ENCODE data around the gene ZNF660. TPM values are rescaled to one million over a fixed set of nuclear protein-coding genes. Genes with fewer than 3 reads are reported as not detected.
"Not testable (repeated sequence)": the region's sequence is repeated elsewhere in the genome, so short reads cannot be mapped to it uniquely, and the experiment has no call there.

Gene ZNF660
- total RNA-seq, 4 donors from 2014 or later = 0.13 to 0.45 (median 0.17) TPM

DNA sequence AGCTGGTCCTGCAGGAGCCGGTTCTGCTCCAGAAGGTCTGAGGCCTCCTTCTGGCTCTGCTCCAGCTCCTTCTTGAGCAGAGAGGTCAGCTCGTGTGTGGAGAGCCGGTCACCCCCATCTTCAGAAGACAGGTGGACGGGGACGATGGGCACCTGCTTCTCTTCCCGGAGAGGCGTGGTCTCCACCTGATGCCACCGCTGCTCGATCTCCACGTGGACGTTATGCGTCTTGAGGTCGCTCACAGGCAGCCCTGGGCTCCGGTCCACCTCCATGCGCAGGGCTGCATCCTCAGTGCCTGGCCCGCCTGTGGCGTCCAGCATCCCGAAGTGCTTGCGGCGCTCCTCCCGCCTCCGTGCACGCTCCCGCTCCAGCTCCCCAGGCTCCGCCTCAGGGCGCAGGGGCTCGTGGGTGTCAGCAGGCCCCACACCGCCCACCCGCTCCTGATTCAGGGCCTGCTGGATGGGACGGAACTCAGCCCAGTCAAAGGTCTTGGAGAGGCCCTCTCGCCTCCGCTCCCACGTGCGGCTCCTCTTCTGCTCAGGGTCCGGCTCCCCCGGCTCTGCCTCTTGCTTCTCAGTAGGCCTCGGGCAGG, 5.7 kb upstream of the ZNF660 start:
- DNase-seq (ENCODE audit: low spot score in 2 of 2); intact Hi-C loops (cut with DNase I; ENCODE audit: low total_unique reads); H3K4me3 ChIP-seq (ENCODE audit: low read depth, poor library complexity, severe bottlenecking): not testable (repeated sequence)
- 97 to 98% methylated on average over 36 to 37 of the region's 37 CpGs for WGBS, 2 donors

- H3K4me3 ChIP-seq (ENCODE audit: low read depth, poor library complexity, severe bottlenecking); DNase-seq (ENCODE audit: low spot score in 2 of 2); intact Hi-C loops (cut with DNase I; ENCODE audit: low total_unique reads): not testable (repeated sequence)
- WGBS, 2 donors = 95 to 96% methylated on average over 15 of the region's 15 CpGs
Measured at GRCh38 chr3:44579749-44580148, 5.0 kb upstream of the ZNF660 start.

GRCh38 chr3:44580971-44581370, 3.8 kb upstream of the ZNF660 start:
- intact Hi-C loops (cut with DNase I; ENCODE audit: low total_unique reads); H3K4me3 ChIP-seq (ENCODE audit: low read depth, poor library complexity, severe bottlenecking); DNase-seq (ENCODE audit: low spot score in 2 of 2): not testable (repeated sequence)
- 50 to 63% methylated on average over 38 to 44 of the region's 62 CpGs for WGBS, 2 donors

DNA sequence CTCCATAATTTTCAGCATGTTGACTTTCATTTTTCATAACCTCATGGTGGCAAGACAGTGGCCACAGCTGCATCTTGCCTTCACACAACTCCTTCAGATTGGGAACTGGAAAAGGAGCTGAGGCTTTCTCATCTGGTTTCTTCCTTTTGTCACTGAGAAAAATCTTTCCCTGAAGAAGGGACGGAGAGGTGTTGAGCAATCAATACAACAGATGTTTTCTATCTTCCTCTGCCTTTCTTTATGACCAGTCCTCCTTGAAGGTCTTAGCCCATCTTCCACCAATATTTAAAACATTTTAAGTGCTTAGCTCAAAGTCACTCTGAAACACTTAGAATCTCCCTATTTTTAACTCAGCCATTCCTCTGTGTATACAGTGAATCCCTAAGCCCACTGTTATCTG, 11.9 kb downstream of the ZNF660 start:
- 73 to 88% methylated on average over 1 of the region's 1 CpG for WGBS, 2 donors
- intact Hi-C loops (cut with DNase I; ENCODE audit: low total_unique reads) = no loop called here
- TF ChIP-seq, protein P1, sequence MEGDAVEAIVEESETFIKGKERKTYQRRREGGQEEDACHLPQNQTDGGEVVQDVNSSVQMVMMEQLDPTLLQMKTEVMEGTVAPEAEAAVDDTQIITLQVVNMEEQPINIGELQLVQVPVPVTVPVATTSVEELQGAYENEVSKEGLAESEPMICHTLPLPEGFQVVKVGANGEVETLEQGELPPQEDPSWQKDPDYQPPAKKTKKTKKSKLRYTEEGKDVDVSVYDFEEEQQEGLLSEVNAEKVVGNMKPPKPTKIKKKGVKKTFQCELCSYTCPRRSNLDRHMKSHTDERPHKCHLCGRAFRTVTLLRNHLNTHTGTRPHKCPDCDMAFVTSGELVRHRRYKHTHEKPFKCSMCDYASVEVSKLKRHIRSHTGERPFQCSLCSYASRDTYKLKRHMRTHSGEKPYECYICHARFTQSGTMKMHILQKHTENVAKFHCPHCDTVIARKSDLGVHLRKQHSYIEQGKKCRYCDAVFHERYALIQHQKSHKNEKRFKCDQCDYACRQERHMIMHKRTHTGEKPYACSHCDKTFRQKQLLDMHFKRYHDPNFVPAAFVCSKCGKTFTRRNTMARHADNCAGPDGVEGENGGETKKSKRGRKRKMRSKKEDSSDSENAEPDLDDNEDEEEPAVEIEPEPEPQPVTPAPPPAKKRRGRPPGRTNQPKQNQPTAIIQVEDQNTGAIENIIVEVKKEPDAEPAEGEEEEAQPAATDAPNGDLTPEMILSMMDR (IDR thresholded peaks at IDR 0.05) = no peak
- TF ChIP-seq POLR2A (IDR thresholded peaks at IDR 0.05) = no peak
- DNase-seq (ENCODE audit: low spot score in 2 of 2) = no peak
- H3K4me3 ChIP-seq (ENCODE audit: low read depth, poor library complexity, severe bottlenecking) = no peak overlapping the region

- TF ChIP-seq POLR2A (IDR thresholded peaks at IDR 0.05) = no peak
- TF ChIP-seq, protein P1 (IDR thresholded peaks at IDR 0.05) = no peak
- no peak overlapping the region for H3K4me3 ChIP-seq (ENCODE audit: low read depth, poor library complexity, severe bottlenecking)
- DNase-seq (ENCODE audit: low spot score in 2 of 2) = no peak
- WGBS, 2 donors = 96 to 98% methylated on average over 2 of the region's 2 CpGs
- intact Hi-C loops (cut with DNase I; ENCODE audit: low total_unique reads) = no loop called here
Measured at GRCh38 chr3:44601749-44602148, 17.0 kb downstream of the ZNF660 start.

DNA sequence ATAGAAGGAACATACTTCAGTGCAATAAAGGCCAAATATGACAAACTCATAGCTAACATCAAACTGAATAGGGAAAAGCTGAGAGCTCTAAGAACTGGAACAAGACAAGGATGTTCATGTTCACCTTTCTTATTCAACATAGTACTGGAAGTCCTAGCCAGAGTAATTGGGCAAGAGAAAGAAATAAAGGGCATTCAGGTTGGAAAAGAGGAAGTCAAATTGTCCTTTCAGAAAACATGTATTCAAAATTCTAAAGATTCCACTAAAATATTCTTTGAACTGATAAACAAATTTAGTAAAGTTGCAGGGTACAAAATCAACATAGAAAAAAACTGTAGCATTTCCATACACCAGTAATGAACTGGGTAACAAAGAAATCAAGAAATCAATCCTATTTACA, 27.9 kb downstream of the ZNF660 start:
- intact Hi-C loops (cut with DNase I; ENCODE audit: low total_unique reads) = no loop called here
- H3K4me3 ChIP-seq (ENCODE audit: low read depth, poor library complexity, severe bottlenecking) = no peak overlapping the region
- no peak for TF ChIP-seq POLR2A (IDR thresholded peaks at IDR 0.05)
- TF ChIP-seq, protein P1 (IDR thresholded peaks at IDR 0.05) = no peak
- no peak for DNase-seq (ENCODE audit: low spot score in 2 of 2)

- intact Hi-C loops (cut with DNase I; ENCODE audit: low total_unique reads) = no loop called here
- DNase-seq (ENCODE audit: low spot score in 2 of 2) = peak; percentile 85 to 96
- TF ChIP-seq, protein P1 (IDR thresholded peaks at IDR 0.05) = no peak
- TF ChIP-seq POLR2A (IDR thresholded peaks at IDR 0.05) = no peak
- WGBS, 2 donors = 0% methylated on average over 13 to 34 of the region's 47 CpGs
- peak within 1 kb of the TSS; percentile 72 for H3K4me3 ChIP-seq (ENCODE audit: low read depth, poor library complexity, severe bottlenecking)
Measured at GRCh38 chr3:44624749-44625480, 40.2 kb downstream of the ZNF660 start, which contains the start of gene ZNF197. TSS of gene ZNF197 (plus strand) at chr3:44625036. CDS start at chr3:44629155, 4,119 bp downstream.
